Measurements from ENCODE around the gene UGT1A5. TPM values are rescaled to one million over a fixed set of nuclear protein-coding genes. Genes with fewer than 3 reads are reported as not detected.

UGT1A5 gene
- total and polyA plus RNA-seq, 2 of the 4 experiments (the other 2 are of a cell fraction) = not detected

DNA sequence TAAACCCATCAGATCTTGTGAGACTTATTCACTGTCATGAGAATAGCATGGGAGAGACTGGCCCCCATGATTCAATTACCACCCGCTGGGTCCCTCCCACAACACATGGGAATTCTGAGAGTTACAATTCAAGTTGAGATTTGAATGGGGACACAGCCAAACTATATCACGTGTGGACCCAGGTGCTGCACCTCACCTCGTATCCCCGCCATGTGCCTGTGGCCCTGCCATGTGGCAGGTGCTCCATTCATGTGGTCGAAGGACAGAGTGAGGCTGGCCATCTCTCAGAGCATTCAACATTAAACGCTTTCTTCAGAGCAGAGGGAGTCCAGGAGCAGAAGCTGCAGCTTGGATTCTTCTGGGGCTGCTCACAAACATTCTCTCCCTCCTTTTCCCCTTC, 97.7 kb downstream of the UGT1A5 start:
- Histone ChIP-seq H4K91ac (ENCODE audit: insufficient read depth, low read depth, low read length) (no peak overlapping the region), H3K4ac (ENCODE audit: low read depth, low read length) (no peak overlapping the region), H3K4me2 (ENCODE audit: low read depth, low read length) (no peak overlapping the region), H2BK5ac (ENCODE audit: low read depth, low read length, poor library complexity, severe bottlenecking) (no peak overlapping the region), H2BK120ac (ENCODE audit: low read depth, low read length) (no peak overlapping the region), H2AK9ac (replicated peaks; ENCODE audit: low read depth, low read length, poor library complexity) (no peak overlapping the region), H4K5ac (ENCODE audit: low read depth, low read length) (no peak overlapping the region), H3K4me1 (ENCODE audit: control insufficient read depth, insufficient read depth, low read length) (no peaks in the 10 kb centered on the region), H2AFZ (replicated peaks; ENCODE audit: low read length, poor library complexity) (no peak overlapping the region), H3K9me3 (ENCODE audit: control insufficient read depth, insufficient read depth, low read length) (no peaks in the 10 kb centered on the region), H3K4me3 (ENCODE audit: insufficient read depth, low read depth, low read length) (no peak overlapping the region), H3K27me3 (ENCODE audit: control insufficient read depth, insufficient read depth, low read length) (peaks cover 27% of the 10 kb centered on the region), H3K14ac (replicated peaks; ENCODE audit: low read depth, low read length) (no peak overlapping the region; the same call in 1 of the 2 replicates), H3K79me1 (ENCODE audit: low read depth in 1 of 2, low read length in 2 of 2) (no peaks in the 10 kb centered on the region), H3K18ac (ENCODE audit: low read depth, low read length) (no peak overlapping the region), H3K56ac (ENCODE audit: extremely low read depth, insufficient read depth, low read length) (no peak overlapping the region), H3K27ac (ENCODE audit: insufficient read depth, low read length) (no peak overlapping the region), H3K9me1 (ENCODE audit: insufficient read depth, low read length) (no peaks in the 10 kb centered on the region), H4K8ac (ENCODE audit: low read depth in 2 of 2, low read length in 2 of 2) (no peak overlapping the region), H3K23ac (ENCODE audit: low read depth, low read length) (no peak overlapping the region), H4K20me1 (ENCODE audit: insufficient read depth, low read length) (no peaks in the 10 kb centered on the region), H2BK20ac (ENCODE audit: low read depth, low read length) (no peak overlapping the region), H3K36me3 (ENCODE audit: control insufficient read depth, insufficient read depth, low read length) (no peaks in the 10 kb centered on the region), H2AK5ac (ENCODE audit: low read depth, low read length) (no peak overlapping the region), H3K9ac (ENCODE audit: low read depth, low read length) (no peak overlapping the region), H2BK15ac (ENCODE audit: low read depth, low read length) (no peak overlapping the region)
- dilution Hi-C loops (cut with HindIII; ENCODE audit: low sequenced_read_pairs, unreplicated experiment) (no loop called here), intact Hi-C loops (cut with micrococcal nuclease) (no loop called here), in situ Hi-C loops (cut with MboI; ENCODE audit: low sequenced_read_pairs) (no loop called here)
- no peak for TF ChIP-seq FOS (IDR thresholded peaks at IDR 0.05; ENCODE audit: low read depth, low read length)
- TF ChIP-seq NFE2L2 (IDR thresholded peaks at IDR 0.05; ENCODE audit: low read depth, low read length) = no peak
- TF ChIP-seq MAZ (IDR thresholded peaks at IDR 0.05; ENCODE audit: borderline replicate concordance, low read depth, low read length) = no peak
- no peak for TF ChIP-seq BHLHE40 (IDR thresholded peaks at IDR 0.05; ENCODE audit: low read depth, low read length)
- no peak for TF ChIP-seq RAD21 (IDR thresholded peaks at IDR 0.05; ENCODE audit: low read length)
- TF ChIP-seq, protein P1, sequence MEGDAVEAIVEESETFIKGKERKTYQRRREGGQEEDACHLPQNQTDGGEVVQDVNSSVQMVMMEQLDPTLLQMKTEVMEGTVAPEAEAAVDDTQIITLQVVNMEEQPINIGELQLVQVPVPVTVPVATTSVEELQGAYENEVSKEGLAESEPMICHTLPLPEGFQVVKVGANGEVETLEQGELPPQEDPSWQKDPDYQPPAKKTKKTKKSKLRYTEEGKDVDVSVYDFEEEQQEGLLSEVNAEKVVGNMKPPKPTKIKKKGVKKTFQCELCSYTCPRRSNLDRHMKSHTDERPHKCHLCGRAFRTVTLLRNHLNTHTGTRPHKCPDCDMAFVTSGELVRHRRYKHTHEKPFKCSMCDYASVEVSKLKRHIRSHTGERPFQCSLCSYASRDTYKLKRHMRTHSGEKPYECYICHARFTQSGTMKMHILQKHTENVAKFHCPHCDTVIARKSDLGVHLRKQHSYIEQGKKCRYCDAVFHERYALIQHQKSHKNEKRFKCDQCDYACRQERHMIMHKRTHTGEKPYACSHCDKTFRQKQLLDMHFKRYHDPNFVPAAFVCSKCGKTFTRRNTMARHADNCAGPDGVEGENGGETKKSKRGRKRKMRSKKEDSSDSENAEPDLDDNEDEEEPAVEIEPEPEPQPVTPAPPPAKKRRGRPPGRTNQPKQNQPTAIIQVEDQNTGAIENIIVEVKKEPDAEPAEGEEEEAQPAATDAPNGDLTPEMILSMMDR (conservative IDR thresholded peaks at IDR 0.05; ENCODE audit: low read depth, low read length) = no peak
- no peak for TF ChIP-seq RFX5 (IDR thresholded peaks at IDR 0.05; ENCODE audit: low read depth, low read length)
- no peak for TF ChIP-seq CEBPB (IDR thresholded peaks at IDR 0.05; ENCODE audit: low read depth, low read length)
- no peak for TF ChIP-seq MAFK (IDR thresholded peaks at IDR 0.05; ENCODE audit: low read depth, low read length)
- TF ChIP-seq POLR2A (IDR thresholded peaks at IDR 0.05; ENCODE audit: low read depth, low read length) = no peak
- no peak for TF ChIP-seq CHD1 (IDR thresholded peaks at IDR 0.05; ENCODE audit: low read depth, low read length)
- TF ChIP-seq MXI1 (IDR thresholded peaks at IDR 0.05; ENCODE audit: borderline replicate concordance, low read depth, low read length) = no peak
- TF ChIP-seq, protein P2, sequence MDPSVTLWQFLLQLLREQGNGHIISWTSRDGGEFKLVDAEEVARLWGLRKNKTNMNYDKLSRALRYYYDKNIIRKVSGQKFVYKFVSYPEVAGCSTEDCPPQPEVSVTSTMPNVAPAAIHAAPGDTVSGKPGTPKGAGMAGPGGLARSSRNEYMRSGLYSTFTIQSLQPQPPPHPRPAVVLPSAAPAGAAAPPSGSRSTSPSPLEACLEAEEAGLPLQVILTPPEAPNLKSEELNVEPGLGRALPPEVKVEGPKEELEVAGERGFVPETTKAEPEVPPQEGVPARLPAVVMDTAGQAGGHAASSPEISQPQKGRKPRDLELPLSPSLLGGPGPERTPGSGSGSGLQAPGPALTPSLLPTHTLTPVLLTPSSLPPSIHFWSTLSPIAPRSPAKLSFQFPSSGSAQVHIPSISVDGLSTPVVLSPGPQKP (IDR thresholded peaks at IDR 0.05; ENCODE audit: borderline replicate concordance, low read depth, low read length) = no peak
- TF ChIP-seq SMC3 (IDR thresholded peaks at IDR 0.05; ENCODE audit: low read depth, low read length) = no peak
- TF ChIP-seq RCOR1 (IDR thresholded peaks at IDR 0.05; ENCODE audit: insufficient replicate concordance, low read length) = no peak
- TF ChIP-seq, protein P3, sequence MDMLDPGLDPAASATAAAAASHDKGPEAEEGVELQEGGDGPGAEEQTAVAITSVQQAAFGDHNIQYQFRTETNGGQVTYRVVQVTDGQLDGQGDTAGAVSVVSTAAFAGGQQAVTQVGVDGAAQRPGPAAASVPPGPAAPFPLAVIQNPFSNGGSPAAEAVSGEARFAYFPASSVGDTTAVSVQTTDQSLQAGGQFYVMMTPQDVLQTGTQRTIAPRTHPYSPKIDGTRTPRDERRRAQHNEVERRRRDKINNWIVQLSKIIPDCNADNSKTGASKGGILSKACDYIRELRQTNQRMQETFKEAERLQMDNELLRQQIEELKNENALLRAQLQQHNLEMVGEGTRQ (IDR thresholded peaks at IDR 0.05; ENCODE audit: low read depth, low read length) = no peak
- no TSS peak for BruUV-seq (replicated peaks)
- CTCF ChIA-PET = no interaction called here
- ATAC-seq (ENCODE audit: low read depth) (no peak), DNase-seq (no peak)
- POLR2A ChIA-PET (ENCODE audit: unreplicated experiment) = no interaction called here
- no CpG with 5 or more reads among the region's 6 CpGs for WGBS, 2 experiments (ENCODE audit: extremely low coverage in 2 of 2, insufficient read length in 1 of 2)
